Fibroblast of skin of left biceps (primary cell): ENCODE measurements around the gene NUDT7.

Experiments
- DNase-seq, 2 experiments: peaks; one replicate each; pipeline ENCODE4 v3.0.0-alpha.2; 2013; ENCODE audit warnings: low read depth in 2 of 2

The NUDT7 gene

DNA sequence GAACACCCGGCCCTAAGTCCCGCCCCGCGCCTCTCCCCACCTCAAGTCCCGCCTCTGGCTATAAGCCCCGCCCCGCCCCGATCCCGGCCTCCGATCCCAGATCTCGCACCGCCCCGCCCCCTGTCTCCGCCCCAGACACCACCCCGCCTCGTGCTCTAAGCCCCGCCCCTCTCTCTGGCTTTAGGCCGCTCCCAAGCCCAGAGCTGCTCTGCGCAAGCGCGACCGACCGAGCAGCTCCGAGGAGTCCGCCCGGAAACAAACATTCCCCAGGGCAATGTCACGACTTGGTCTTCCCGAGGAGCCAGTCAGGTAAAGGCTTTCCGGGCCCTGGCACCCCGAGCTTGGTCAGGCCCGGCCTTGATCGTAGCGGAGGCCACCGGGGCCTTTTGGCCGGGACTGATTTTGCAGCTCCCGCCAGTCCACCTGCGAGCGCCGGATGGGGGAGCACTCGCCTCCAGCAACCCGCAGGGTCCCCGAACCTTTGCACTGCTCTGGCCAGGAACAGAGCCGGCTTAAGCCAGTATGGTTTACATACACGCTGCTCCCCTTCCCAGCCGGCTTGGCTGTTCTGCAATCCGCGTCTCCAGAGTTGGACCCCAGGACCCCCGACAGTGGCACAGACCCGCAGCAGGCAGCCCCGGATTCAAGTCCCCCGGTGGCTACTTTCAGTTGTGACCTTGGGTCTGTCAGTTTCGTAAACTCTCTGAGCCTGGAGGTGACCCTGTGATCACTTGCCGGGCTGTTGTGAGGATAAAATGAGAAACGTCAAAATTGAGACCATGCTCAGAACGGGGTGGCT, at the start of gene NUDT7:
Gene NUDT7 (plus strand): TSS at position 206 of the 799 bp plus-strand sequence. CDS start 69 bp downstream, at position 275.
- DNase-seq, result peak; percentile 89 to 90

DNA sequence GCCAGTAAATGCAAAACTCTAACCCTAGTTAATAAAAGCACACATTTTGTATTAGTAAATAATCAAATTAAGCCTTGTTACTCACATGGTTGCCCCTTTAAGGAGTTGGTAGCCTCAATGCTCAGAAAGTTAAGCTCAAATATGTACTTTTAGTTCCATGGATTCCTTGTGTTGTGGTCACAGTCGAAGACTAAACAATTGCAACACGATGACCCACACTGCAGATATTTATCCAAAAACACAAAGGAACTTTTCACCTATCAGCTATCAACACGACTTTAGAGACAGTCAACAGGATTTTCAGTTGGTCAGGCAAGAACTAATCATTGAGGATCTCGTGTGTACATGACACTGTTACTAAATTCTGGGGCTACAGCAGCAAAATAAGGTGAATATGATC, 47.4 kb upstream of the NUDT7 start:
- DNase-seq, result no peak

DNA sequence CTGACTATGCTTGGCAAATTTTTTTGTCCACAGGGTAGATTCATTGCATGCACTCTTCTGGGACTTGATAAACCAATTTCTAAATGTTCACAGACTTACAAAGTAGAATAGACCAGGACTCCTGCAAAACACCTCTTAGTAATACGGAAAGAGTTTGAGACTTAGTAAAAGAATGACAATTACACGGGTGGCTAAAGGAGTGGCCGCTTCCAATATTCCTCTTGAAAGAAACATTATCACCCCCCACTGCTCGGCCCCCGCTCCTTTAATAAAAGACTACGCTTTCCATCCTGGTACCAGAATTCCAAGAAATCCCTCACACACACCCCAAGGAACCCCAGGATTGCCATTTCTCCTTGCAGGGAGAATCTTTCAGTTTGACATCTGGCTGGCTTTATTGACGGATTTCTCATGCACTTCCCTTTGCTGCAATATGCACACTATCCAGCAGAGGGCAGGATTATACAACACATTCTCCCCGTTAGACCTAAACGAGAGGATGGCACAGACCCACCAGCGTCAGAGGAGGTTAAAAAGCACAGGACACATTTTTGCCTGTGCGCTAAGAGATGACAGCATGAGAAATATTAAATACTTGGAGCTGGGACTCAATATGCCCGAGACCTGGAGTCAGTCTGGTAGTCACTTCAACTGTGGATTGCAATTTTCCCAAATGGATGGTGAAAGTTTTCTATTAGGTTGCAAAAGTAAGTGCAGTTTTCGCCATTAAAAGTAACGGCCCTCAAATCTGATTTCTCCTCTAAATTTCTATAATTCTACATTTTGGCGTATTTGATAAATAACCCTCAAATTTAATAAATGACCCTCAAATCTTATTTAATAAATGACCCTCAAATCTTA, 46.6 kb upstream of the NUDT7 start:
- DNase-seq, result peak; percentile 33 to 39

GRCh38 chr16:77677129-77677528, 45.2 kb upstream of the NUDT7 start:
- DNase-seq, result no peak

DNA sequence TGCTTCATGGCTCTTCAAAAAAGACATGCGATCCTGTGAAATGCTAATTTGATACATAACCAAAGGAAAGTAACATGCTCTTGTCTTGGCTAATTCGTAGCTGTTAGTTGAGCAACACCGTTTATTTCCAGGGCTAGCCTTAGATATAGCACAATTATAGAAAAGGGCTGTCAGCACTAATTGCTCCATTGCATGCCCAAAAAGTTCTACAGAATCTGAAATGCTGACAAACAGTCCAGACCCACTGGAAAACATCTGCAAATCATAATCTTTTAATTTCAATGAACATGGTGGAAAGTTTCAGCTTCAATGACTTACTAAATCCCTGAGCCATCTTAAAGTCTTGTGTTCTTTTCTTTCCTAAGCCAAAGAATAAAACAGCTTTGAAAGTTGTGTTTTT, 42.9 kb upstream of the NUDT7 start:
- DNase-seq, result no peak

DNA sequence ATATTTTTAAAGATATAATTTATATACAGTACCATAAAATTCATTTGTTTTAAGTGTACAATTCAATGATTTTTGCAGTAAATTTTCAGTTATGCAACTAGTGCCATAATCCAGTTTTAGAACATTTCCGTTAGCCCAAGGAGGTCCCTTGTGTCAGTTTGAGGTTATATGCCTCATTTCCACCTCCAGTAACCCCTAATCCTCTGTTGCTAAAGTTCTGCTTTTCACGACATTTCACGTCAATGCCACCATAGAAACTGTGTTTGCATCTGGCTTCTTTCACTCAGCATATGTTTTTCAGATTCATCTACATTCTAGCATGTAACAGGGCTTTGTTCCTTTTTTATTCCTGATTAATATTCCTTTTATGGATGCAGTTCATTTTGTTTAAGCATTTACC, 42.4 kb upstream of the NUDT7 start:
- no peak for DNase-seq

- no peak for DNase-seq
These were observed 41.8 kb upstream of the NUDT7 start for GRCh38 chr16:77680496-77680895.

- no peak for DNase-seq
These were observed 39.7 kb upstream of the NUDT7 start for GRCh38 chr16:77682586-77682985.

- DNase-seq, result no peak
These were observed 38.7 kb upstream of the NUDT7 start for GRCh38 chr16:77683397-77684180.

DNA sequence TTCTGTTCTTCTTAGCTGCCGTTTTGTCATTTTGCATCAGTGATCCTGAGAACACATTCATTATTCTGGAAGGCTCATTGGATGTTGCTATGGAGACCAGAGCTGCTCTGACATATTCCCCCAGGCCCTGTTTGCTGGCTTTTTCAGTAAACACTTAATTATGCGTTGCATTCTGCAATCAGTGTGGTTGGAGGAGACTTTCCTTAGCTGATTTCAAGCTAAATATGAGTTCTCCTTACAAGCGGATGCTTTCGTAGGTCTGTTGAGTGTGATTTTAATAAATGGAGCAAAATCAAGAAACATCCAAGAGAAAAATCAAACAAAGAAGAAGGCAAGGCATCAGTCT, 38.2 kb upstream of the NUDT7 start:
- no peak for DNase-seq

DNA sequence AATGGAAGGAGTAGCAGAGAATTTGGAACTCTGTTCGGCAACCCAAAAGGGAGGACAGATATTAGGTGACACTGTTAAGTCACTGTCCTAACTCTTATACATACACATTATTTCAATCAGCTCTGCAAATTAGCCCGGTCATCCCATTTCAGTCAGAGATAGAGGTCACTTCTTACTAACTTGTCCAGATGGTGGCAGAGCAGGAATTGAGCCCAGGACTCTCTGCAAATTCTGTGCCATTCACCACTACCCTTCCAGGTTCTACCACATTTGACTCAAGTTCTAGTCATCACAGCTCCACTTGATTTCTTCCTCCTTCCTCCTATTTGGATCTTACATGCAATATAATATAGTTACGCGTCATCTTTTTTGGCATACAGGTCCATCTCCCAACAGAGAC, 35.9 kb upstream of the NUDT7 start:
- DNase-seq, result no peak

DNA sequence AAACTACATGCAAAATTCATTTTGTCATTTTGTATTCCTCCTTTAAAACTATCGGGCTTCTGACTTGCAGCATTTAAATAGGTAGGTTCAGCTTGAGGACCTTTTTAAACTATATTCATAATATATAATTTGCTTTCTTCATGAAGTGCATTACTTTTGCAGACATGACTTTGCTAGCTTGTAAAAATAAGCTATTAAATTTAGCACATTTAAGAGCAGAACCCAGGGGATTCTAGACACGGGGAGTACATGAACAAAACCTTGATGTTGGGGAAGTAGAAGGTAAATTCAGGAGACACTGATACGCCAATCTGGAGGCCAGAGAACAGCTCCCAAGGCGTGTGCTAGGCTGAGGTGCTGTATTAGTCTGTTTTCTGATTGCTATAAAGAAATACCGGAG, 32.3 kb upstream of the NUDT7 start:
- no peak for DNase-seq

DNA sequence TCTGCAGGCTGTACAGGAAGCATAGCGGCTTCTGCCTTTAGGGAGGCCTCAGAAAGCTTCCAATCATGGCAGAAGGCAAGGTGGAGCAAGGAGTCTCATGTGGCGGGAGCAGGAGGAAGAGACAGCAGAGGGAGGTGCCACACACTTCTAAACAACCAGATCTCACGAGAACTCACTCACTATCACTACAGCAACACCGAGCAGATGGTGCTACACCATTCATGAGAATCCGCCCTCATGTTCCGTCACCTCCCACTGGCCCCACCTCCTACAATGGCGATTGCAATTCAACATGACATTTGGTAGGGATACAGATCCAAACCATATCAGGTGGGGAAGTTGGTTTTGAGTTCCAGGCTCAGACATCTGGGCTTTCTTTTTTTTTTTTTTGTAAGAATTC, 31.9 kb upstream of the NUDT7 start:
- DNase-seq, result no peak

DNA sequence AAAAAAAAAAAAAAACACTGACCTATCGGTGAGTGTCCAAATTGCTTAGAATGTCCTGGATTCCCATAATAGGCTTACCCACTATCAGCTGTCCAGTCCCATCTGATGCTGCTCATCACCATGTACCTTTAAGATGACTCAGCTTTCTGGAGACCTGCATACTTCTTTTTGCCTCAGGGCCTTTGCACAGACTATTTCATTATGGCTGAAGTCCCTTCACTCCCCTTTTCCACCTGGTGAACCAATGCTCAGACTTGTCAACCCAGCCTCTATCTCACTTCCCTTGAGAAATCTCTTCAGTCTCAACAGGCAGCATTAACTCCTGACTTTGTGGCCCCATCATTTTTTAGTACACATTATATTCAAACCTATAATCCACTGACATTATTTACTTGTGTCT, 29.7 kb upstream of the NUDT7 start:
- DNase-seq, result no peak

DNA sequence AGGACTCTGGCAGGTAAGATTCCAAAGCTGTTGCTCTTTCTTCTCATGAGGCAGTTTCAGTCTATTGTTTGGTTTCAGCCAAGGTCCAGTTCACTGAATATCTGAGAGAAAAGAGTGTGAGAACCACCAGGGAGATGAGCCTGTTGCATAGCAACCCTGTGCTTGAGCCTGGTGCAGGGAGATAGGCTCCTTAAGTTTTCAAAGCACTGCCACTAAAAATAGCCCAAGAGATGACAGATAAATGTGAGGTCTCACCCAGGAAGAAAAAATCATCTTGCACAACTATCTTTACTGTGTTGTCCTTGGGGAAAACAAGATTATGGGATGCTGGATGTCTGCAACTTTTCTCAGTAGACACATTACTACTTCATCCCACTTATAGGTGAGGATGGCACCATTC, 26.2 kb upstream of the NUDT7 start:
- no peak for DNase-seq

- DNase-seq, result no peak
These were observed 21.5 kb upstream of the NUDT7 start for GRCh38 chr16:77700846-77701245.

DNA sequence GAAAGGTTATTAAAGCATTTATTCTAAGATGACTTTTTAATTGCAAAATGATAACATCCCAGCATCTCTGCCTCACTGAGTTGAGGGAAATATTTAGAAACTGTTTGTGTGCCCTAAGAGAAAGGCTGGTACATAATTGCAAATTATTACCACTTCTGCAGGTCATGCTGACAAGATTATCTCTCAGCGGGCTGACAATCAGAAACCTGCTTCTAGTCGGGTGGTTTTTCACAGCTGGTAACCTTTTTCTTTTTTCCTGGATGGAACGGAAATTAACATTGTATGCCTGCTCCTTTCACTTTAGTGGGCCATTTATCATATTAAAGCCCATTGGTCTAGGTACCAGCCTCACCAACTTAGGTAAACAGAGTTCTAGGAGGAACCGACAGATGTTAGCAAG, 17.0 kb upstream of the NUDT7 start:
- no peak for DNase-seq

GRCh38 chr16:77711179-77711578, 11.1 kb upstream of the NUDT7 start:
- no peak for DNase-seq

DNA sequence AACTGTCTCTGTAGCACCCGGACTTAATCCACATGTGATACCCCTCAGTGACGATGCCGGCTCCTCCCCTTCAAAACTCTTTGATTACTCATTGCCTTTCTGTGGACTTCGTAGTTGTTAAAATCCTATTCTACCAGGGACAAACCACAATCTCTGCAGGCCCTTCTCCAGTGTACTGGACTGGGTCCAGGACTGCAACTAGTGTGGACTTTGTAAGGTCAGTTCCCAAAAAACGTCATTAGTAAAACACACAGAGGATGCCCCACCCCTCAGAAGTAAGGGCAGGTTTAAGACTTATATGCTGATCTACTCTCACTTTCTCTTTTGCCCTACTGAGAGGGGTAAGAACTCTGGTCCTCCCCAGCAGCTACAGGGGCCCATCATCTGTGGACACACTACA, 10.5 kb upstream of the NUDT7 start:
- no peak for DNase-seq

- no peak for DNase-seq
These were observed 7.2 kb upstream of the NUDT7 start for GRCh38 chr16:77715145-77715544.

- no peak for DNase-seq
These were observed 484 bp upstream of the NUDT7 start for GRCh38 chr16:77721752-77722308.

GRCh38 chr16:77723108-77723514, 797 bp downstream of the NUDT7 start:
- DNase-seq, result no peak
